Pulmonary artery endothelial cell (primary cell): ENCODE data around the gene CCKAR. TPM values are rescaled to one million over a fixed set of nuclear protein-coding genes. Genes with fewer than 3 reads are reported as not detected.
"Not testable (repeated sequence)": the region's sequence is repeated elsewhere in the genome, so short reads cannot be mapped to it uniquely, and the experiment has no call there.

Experiments
- DNase-seq: peaks from one replicate; pipeline ENCODE4 v3.0.0-alpha.2; 2011; ENCODE audit warnings: low read depth, low spot score
- total RNA-seq: library from RNA; depleted of rRNA; stranded (reverse); fragments of >200 nt; gene quantifications from 2 replicates; pipeline ENCODE4 v1.2.3, GENCODE V29; 2014

Gene CCKAR, protein sequence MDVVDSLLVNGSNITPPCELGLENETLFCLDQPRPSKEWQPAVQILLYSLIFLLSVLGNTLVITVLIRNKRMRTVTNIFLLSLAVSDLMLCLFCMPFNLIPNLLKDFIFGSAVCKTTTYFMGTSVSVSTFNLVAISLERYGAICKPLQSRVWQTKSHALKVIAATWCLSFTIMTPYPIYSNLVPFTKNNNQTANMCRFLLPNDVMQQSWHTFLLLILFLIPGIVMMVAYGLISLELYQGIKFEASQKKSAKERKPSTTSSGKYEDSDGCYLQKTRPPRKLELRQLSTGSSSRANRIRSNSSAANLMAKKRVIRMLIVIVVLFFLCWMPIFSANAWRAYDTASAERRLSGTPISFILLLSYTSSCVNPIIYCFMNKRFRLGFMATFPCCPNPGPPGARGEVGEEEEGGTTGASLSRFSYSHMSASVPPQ
- total RNA-seq = not detected in 2 replicates

DNA sequence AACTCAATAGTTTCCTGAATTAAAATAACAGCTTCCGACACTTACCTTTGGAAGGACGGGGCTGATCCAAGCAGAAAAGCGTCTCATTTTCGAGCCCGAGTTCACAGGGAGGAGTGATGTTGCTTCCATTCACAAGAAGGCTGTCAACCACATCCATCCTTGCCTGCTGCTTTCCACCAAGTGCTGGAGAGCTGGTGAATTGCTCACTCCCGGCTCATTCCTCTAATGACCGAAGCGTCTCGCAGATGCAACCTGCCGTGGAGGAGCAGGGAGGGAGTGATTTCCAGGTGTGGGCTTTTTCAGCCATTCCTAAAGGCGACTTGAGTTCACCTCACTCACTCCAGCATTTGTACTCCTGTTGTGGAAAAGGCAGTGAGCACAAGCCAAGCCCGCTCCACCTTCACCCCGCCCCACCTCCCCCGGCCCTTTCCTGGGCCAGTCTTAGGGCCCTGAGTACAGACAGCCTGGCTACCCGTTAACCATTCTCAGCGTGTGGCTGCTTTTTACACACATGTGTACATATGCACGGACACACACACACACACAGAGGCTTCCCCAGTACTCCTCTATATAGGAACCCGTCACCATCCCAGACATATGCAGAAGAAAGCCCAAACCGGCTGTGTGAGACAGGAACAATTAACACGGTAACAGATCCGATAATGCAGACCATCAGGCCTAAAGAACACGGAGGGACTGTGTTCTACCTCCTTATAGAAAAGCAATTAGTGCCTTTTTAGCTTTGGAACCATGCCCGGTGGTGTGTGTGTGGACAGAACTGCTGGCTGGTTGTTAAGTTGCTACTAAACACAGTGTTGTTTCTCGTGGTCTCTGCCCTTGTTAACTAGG, at the start of gene CCKAR:
CCKAR (minus strand) TSS at position 374 of the 849 bp plus-strand sequence; CDS start at position 157, 217 bp downstream.
- no peak for DNase-seq

DNA sequence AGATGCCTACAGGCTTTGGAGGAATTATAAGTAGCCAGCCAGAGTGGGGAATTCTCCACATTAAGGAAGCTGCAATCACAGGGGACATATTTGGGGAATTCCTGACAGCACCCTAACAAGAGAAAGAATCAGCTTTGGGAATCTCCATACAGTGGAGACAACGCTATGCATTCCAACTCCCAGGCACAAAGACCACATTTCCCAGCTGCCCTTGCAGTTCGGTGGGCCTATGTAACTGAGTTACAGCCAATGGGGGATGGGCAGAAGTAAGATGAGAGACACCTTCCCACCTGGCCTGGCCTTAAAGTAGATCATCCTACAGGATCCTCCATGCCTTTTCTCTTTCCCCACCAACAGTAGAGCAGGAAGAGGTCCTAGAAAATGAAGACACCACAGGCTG, 43.4 kb upstream of the CCKAR start:
- DNase-seq = no peak

DNA sequence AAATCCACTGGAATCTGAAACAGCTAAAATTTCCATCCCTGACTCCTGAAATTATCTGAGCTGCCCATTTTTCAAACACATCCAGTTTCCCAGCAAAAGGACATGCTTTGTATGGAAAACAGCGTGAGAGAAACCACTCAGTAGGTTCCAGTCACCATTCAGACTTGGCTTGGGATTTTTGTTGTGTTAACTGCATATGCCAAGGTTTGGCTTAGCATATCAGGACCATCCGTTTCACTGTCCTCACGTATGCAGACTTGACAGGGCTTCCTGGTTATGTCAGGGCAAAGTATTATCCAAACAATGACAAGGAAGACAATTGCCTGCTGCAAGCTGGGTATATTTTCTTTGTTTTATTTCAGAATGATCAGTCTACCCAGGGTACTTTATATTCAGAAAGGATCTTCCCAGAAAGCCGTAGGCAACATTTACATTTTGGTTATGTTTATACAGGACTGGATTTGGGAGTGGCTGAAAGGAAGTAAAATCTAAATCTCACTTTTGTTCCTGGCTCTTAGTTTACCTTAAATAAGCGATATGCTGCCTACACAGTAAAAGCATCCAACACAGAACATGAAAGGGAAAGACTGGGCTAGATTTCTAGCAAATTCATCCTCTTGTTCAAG, 41.3 kb upstream of the CCKAR start:
- DNase-seq = no peak

DNA sequence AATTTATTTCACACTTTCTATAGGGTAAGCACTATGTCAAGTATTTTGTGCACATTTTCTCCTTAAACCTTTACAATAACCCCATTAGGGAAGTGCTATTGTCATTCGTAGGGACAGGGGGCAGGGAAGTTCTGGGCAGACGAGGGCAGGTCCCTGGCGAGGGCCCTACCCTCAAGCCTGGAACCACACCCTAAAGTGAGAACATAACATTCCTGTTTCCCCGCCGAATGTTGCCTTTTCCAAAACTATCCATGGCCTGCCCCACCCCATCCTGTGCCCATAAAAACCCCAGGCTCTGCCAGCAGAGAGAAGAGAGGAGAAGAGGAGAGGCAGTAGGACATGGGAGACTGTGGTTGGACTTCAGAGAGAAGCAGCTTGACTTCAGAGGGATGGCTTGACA, 39.8 kb upstream of the CCKAR start:
- no peak for DNase-seq

DNA sequence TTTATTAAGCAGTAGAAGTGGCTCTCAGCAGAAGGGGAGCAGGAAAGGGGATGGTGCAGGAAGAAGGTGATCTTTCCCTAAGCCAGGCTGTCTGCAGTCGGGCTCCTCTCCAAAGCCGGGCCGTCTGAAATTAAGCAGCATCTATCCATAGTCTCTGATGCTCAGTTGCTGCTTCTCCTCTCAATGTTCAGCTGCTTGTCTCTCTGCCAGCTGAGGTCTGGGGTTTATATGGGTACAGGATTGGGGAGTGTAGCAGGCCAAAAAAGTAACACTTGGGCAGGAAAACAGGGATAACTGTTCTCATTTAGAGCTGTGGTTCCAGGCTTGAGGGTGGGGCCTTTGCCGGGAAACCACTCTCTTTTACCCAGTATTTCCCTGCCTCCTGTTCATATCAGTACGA, 39.2 kb upstream of the CCKAR start:
- DNase-seq = no peak

DNA sequence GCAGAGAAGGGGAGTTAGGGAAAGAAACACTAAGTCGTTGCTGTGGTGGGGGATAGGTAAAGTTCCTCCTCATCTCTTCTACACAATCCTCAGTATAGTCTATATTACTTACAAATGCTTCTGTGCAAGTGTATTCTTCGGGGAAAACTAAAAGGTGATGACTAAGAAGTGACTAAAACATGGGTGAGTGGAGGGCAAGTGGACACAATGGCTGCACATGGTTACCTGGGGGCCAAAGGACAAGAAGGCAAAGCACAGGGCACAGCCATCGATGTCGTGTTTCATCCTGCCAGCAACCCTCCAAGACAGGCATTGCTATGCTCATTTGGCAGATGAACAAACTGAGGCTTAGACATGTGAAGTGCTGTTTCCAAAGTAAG, 35.5 kb upstream of the CCKAR start:
- DNase-seq = no peak

DNA sequence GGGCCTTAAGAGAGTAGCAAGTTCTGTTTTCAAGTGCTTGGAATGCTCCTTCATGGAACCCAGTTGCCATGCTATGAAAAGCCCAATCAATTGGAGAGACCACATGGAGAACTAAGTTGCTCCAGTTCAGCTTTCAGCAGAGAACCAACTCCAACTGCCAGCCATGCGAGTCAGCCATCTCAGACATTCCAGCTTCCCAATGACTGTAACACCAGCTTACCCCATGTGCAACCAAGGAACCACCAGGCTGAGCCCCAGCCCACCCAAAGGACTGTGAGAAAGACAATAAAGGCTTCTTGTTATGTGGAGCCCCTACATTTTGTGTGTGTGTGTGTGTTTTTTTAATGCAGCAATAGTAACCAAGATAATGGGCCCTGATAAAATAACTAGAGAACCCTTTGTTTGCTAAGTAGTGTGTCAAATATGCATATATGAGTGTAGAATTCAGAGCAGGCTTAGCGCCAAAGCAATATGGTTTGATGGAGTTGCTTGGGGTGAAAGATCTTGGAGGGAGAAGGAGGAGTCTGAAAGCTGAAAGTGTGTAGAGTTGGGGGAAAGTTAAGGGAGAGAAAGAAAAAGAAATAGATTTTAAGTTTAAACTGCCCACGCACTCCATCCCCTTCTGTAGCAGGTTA, 35.0 kb upstream of the CCKAR start:
- DNase-seq = no peak

DNA sequence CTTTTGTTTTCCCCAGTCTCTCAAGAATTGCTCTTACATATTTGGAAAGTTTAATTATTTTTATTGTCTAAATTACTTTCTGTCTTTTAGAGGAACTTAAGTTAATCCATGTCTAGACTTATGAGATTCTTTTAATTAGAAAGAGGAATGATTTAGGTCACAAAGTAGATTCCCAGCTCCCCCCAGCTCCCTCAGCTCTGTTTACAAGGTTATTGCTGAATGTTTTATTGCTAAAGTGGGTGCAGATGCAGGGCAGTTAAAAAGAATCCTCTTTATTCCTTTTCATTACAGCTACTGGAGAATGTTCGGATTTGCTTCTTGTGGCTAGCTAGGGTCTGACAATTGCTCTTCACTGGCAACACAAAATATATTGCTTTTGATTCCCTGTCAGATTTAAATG, 33.7 kb upstream of the CCKAR start:
- DNase-seq = no peak

DNA sequence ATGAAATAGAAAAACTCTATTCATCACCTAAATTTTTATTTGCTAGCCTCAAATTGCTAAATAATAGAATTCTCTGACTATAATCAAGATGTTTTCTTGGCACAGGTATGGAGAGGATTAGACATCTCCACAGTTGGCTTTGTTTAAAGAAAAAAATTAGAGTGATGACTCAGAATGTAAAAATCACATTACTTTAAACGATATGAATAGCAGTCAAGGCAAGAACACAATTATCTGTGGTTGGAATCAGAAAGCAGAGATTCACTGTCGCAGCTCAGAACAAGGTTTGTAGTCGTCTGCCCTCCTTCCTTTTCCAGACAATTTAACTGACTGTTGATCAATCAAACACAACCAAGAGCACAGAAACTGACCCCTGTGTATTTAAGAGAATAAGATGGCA, 32.2 kb upstream of the CCKAR start:
- no peak for DNase-seq

DNA sequence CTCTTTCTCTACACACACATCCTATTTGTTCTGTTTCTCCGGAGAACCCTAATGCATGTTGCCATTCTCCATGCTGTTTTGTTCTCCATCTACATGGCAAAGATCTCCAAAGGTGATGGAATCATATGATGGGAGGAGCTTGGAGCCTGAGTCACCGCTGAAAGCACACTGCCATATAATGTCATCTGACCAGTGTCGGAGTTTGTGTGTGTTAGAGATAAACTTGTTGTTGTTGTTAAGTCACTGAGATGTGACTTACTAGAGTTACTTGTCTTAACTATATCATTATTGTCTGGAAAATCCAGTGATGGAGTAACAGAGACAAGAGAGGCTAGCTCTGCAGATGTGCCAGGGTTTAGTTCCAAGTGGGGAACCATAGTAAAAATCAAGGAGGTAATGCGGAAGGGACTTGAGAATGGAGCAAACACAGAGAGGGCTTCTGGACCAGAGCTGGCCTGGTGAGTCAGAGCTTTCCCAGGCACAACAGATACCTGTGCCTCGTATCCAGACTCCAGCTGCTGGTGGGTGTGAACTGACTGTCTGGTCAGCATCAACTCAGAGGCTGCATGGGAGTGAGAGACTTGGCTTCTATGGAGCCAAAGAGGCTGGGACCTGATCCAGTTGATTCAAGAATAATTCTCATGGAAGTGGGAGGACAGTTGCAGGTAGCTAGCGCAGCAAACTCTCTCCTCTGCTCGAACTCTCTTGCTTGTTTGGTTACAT, 30.6 kb upstream of the CCKAR start:
- no peak for DNase-seq

DNA sequence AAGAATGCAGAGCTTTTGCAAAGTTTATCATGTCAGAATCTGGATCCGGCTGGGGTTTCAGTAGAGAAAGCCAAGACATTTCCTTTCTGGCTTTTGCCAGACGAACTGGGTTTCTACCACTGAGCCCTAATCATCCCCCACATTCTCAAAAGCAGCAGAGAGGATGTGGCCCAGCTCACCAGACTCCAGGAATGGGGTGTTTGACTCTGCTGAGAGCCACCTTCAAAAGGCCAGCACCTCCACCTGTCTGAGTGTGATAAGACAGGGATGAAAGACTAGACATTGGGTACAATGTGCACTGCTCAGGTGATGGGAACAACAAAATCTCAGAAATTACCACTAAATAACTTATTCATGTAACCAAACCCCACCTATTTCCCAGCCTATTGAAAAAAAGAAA, 25.7 kb upstream of the CCKAR start:
- no peak for DNase-seq

DNA sequence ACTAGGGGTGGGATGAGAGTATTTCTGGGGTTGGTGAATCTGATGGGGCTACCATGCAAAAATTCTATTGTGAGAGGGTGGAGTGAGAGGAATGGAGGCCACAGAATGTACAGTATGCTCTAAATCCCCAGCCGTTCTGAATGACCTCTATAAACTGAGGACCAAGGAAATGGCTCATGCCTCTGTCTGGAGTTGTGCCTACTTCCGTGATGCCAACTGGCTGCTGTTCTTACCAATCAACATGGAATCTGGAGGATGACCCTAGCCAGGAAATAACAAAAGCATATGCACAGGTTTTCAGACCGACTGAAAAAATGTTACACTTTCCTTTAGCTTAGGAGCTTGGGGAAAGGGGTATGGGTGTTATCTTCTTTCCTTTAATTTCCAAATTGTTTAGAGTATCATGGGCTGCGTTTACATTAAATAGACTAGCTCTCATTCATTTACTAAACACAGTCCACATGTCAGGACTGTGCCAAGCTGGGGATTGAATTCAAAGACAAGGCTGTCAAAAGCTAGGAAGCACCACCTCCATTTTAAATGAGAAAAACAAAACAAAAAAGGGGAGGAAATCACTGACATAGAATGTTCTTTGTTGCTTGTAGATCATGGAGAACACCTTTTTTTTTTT, 20.2 kb upstream of the CCKAR start:
- DNase-seq = no peak

DNA sequence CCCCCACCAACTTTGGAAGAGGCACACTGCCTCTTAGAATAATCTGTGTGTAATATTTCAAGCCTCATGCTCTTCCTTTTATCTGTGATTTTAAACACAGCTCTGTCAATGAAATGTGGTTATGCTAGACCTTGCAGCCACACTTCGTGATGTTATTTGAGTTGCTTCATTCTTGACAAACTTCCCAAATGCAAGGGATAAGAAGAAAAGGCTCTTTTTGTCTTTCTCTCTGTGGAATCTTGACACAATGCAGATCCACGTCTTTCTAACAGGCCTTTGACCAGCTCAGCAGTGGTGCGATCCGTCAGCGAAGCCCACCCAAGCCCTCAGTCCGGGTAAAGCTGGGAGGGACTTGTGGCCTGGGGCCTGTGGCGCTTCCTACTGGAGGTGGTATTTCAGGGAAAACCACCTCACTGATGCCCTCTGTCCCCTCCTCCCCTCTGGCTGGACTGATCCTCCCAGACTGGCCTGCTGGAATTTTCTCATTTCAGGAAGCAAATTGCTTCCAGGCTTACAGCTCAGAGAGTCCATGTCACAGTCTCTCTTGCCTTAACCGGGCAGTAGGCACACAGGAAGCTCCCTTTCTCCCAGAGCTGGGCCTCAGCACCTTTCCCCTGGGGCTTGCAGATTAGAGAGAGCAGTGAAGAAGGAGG, 19.5 kb upstream of the CCKAR start:
- no peak for DNase-seq

DNA sequence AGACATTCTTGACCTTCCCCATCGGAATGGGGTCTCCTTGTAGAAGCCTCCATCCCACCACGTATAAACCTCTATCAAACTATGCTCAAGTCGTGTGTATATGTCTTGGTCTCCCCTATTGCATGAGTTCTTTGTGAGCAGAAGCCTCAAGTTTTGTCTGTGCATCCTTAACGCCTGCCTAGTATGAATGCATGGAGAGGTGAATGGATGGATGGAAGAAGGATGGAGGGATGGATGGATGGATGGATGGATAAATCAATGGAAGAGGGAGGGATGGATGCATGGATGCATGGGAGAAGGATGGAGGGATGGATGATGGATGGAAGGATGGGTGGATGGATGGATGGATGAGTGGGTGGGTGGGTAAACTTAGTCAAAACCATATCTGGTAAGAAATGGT, 17.0 kb upstream of the CCKAR start:
- no peak for DNase-seq

DNA sequence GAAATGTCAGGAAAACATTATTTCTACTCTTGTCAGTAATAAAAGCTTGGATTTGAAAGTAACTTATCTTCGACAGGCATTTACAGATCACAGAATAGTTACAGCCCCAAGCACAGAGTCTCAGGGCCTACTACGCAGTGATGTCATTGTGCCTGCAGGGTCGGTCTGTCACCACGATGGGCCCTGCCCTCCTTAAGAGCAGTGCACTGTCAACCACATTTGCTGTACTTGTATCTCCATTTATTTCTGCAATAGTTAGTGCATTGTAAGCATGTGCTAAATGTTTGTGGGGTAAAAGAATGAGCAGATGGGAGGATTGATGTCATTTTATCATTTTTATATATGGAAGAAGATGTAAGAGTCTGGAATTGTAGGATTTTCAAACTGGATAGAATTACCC, 13.6 kb upstream of the CCKAR start:
- no peak for DNase-seq

DNA sequence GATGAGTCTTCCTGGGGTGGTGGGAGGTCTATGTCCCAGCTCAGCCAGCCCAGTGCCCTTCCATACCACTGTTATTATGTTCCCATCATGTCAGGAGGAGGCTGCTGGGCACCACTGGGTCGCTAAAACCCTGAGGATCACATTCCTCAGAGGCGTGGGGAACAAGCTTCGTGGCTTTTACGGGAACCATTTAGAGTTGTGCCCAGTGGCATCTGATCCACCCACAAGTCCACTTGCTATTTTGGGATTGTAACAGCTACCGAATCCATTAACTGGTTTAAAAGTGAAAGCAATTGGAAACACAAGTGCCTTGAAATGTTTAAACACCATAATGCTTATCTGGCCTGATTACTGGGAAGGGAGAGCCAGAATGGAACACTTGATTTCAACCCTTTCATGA, 13.1 kb upstream of the CCKAR start:
- DNase-seq = no peak

DNA sequence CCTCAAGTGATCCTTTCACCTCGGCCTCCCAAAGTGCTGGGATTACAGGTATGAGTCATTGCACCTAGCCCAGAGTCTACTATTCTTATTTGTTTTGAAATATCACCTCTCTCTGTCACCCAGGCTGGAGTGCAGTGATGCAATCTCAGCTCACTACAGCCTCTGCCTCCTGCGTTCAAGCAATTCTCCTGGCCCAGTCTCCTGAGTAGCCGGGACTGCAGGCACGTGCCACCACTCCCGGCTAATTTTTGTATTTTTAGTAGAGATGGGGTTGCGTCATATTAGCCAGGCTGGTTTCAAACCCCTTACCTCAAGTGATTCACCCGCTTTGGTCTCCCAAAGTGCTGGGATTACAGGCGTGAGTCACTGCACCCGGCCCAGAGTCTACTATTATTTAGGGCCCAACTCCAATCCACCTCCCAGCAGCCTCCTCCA, 10.3 kb upstream of the CCKAR start:
- not testable (repeated sequence) for DNase-seq

DNA sequence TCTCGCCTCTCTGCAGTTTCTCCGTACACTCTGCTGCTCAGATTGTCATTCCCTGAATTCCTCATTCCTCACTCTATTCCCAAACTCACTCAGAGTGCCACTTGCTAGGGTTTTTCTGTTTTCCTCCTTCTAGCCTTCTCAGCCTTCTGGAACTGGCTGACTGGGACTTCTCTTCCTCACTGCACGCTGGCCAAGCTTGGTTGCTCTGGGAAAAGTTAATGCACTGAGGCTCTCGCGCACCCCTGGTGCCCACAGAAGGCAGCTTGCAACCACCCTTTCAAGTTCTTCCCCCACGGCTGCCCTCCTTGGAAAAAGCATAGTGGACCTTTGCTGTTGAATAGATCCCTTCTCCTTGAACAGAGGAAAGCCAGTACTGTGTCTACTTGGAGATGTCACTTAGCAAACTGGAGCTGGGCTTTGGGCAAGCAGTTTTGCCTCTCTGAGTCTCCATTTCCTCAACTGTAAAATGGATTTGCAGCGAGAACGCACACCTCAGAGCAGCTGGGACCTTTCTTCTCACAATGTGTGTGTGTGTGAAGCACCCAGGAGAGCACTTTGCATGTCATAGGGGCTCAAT, 6.0 kb upstream of the CCKAR start:
- DNase-seq = no peak

DNA sequence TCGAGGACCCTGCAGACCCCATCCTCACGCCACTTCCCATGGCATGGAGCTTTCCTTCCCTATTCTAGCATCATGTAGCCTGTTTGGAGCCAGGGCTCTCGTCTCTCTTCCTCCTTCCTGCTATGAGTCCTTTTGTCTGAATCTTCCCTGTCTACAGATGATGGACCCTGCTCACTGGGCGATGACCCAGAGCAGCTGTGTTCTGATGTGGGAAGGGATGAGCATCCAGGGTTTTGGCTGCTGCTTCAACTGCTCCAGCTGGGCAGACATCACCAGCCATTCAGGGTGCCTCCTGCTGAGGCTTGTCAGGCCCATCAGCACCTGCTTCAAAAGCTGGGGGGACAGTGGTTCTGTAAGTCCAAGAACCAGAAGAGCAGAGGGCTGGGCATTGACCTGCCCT, 3.2 kb upstream of the CCKAR start:
- no peak for DNase-seq
